ENCODE data around the gene NDUFB10. TPM values are rescaled to one million over a fixed set of nuclear protein-coding genes. Genes with fewer than 3 reads are reported as not detected.
A peak's percentile ranks its signal among the peaks of the same experiment; 100 is the strongest.

Gene NDUFB10
- total RNA-seq, 1 experiment from 2014 or later: 190 TPM

DNA sequence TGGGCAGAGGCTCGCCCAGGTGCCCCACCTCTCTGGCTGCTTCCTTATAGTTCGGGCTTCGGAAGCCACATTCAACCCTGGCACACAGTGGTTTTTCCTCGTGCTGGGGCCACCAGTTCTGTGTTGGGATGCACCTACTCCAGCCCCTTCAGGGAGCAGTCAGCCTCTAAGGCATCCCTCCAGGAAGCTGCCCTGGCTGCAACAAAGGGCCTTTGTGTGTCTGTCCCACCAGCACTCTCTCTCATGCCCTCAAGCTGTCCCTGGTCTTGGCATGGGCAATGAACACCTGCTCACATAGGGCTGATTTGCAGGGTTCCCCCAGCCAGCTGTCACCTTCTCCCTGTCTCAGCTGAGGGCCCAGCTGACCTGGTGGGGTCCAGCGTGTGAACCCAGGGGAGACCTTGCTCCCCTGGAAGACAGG is 22.7 kb downstream of the NDUFB10 start:
- H3K4me2 ChIP-seq: peak overlapping the region; percentile 99
- POLR2A ChIA-PET (ENCODE audit: unreplicated experiment): interaction anchor here (0.6 kb wide), 2 partner anchors 68 to 159 kb away, joined by 5 to 12 read pairs; no protein-coding TSS in a partner anchor
- no TSS peak for BruUV-seq (replicated peaks)
- H3K27ac ChIP-seq: no peak overlapping the region
- no peaks in the 10 kb centered on the region for H3K9me2 ChIP-seq (ENCODE audit: insufficient read depth)
- no peaks in the 10 kb centered on the region for H3K27me3 ChIP-seq (ENCODE audit: insufficient read depth, low read depth)
- CTCF ChIA-PET: interaction anchor here (0.6 to 1.5 kb wide), 2 partner anchors 159 to 177 kb away, joined by 3 to 13 read pairs; no protein-coding TSS in a partner anchor
- H4K20me1 ChIP-seq (ENCODE audit: insufficient read depth): 0 out of 2 replicates have a peak, but pooled peaks cover 5% of the 10 kb centered on the region
- intact Hi-C loops (cut with micrococcal nuclease; ENCODE audit: unreplicated experiment): loop anchor here (5.0 kb wide), 2 partner anchors 65 to 160 kb away; partner anchors contain the start of genes NTHL1 and TSC2
- TF ChIP-seq, protein P1, sequence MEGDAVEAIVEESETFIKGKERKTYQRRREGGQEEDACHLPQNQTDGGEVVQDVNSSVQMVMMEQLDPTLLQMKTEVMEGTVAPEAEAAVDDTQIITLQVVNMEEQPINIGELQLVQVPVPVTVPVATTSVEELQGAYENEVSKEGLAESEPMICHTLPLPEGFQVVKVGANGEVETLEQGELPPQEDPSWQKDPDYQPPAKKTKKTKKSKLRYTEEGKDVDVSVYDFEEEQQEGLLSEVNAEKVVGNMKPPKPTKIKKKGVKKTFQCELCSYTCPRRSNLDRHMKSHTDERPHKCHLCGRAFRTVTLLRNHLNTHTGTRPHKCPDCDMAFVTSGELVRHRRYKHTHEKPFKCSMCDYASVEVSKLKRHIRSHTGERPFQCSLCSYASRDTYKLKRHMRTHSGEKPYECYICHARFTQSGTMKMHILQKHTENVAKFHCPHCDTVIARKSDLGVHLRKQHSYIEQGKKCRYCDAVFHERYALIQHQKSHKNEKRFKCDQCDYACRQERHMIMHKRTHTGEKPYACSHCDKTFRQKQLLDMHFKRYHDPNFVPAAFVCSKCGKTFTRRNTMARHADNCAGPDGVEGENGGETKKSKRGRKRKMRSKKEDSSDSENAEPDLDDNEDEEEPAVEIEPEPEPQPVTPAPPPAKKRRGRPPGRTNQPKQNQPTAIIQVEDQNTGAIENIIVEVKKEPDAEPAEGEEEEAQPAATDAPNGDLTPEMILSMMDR (conservative IDR thresholded peaks at IDR 0.05): no peak
- TF ChIP-seq EZH2 (IDR thresholded peaks at IDR 0.05; ENCODE audit: low read depth): no peak
- H3K4me1 ChIP-seq (replicated peaks; ENCODE audit: insufficient read depth): peaks cover 66% of the 10 kb centered on the region
- peaks cover 17% of the 10 kb centered on the region for H3K79me2 ChIP-seq (ENCODE audit: low read depth)
- peaks cover 63% of the 10 kb centered on the region for H3F3A ChIP-seq (ENCODE audit: insufficient read depth, low read depth)
- H2AFZ ChIP-seq: no peak overlapping the region
- peaks cover 3% of the 10 kb centered on the region; the same call in 1 of the 2 replicates for H3K36me3 ChIP-seq (ENCODE audit: low read depth)
- no peak overlapping the region for H3K4me3 ChIP-seq
- no peaks in the 10 kb centered on the region for H3K9me3 ChIP-seq (ENCODE audit: insufficient read depth, low read depth)
- DNase-seq: peak; percentile 62 to 85

DNA sequence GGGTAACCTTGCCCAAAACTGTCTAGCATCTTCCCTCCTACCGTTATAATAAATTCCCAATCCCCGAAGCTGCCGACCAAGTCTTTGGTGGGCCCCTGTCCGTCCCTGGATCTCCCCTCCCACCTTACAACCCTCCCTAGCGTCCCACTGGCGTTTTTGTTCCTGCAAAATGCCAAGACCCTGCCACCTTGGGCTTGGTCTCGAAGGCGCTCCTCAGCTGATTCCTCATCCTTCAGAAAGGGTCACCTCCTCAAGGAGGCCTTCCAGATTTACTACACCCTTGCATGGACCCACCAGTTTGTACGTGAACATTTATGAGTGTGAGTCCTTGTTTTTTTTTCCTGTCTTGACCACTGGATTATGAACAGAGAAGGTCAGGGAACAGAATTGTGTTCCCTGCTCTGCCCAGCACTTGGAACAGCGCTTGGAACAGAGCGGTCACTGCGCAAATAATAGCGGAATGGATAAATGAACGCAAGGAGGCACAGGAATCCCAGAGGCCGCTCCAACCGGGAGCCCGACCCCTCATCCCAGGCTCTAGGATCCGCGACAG is 23.7 kb downstream of the NDUFB10 start:
- intact Hi-C loops (cut with micrococcal nuclease; ENCODE audit: unreplicated experiment): loop anchor here (5.0 kb wide), 2 partner anchors 64 to 159 kb away; partner anchors contain the start of genes NTHL1 and TSC2
- Histone ChIP-seq H3K36me3 (ENCODE audit: low read depth) (no peaks in the 10 kb centered on the region; the same call in 1 of the 2 replicates), H3K27ac (no peak overlapping the region), H3K4me2 (peak overlapping the region; percentile 93), H2AFZ (peak overlapping the region; percentile 81; the same call in 1 of the 2 replicates), H3K27me3 (ENCODE audit: insufficient read depth, low read depth) (no peaks in the 10 kb centered on the region), H3K9me2 (ENCODE audit: insufficient read depth) (no peaks in the 10 kb centered on the region), H3K9me3 (ENCODE audit: insufficient read depth, low read depth) (no peaks in the 10 kb centered on the region), H3F3A (ENCODE audit: insufficient read depth, low read depth) (peaks cover 66% of the 10 kb centered on the region), H3K79me2 (ENCODE audit: low read depth) (peaks cover 17% of the 10 kb centered on the region), H3K4me3 (peak overlapping the region; percentile 93; the same call in 1 of the 2 replicates), H4K20me1 (ENCODE audit: insufficient read depth) (0 out of 2 replicates have a peak, but pooled peaks cover 5% of the 10 kb centered on the region), H3K4me1 (replicated peaks; ENCODE audit: insufficient read depth) (peaks cover 66% of the 10 kb centered on the region)
- no TSS peak for BruUV-seq (replicated peaks)
- CTCF ChIA-PET: interaction anchor here (1.5 kb wide), 1 partner anchor 157 kb away, joined by 3 read pairs; no protein-coding TSS in a partner anchor
- TF ChIP-seq, protein P1 (conservative IDR thresholded peaks at IDR 0.05): no peak
- TF ChIP-seq EZH2 (IDR thresholded peaks at IDR 0.05; ENCODE audit: low read depth): no peak
- DNase-seq: no peak
- POLR2A ChIA-PET (ENCODE audit: unreplicated experiment): no interaction called here

DNA sequence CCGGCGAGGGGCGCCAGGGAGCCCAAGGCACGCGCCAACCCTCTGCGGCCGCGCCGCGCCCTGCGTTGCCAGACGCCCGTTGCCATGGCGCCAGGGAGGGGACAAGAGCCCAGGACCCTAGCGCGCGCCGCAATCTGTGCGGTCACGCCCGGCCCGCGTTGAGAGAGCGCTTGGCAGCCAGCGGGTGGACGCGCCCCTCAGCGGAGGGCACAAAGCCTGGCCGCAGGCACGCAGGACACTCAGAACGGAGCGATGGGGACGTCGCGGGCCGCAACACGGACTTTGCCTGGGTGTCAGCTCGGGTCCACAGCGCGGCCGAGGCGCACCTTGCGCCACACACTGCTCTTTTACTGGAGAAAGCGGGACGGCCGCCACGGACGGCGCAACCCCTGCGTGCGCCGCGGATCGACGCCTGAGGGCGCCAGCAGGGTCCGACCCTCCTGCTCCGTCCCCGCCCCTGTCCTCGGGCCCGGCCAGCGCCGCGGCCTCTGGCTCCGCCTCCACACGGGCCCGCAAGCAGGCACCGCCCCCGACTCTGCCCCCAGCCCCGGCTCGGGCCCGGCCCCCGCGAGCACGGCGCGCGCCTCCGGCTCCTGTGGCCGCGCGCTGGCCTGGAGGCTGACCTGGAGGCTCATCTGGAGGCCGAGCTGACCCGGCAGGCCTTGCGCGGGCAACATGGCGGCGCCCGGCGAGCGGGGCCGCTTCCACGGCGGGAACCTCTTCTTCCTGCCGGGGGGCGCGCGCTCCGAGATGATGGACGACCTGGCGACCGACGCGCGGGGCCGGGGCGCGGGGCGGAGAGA is 24.4 kb downstream of the NDUFB10 start, which contains the start of gene GFER:
TSS of gene GFER (plus strand) at position 650 of the 803 bp plus-strand sequence. CDS start at position 676, 26 bp downstream.
- intact Hi-C loops (cut with micrococcal nuclease; ENCODE audit: unreplicated experiment): loop anchor here (2.0 to 5.0 kb wide), 3 partner anchors 25 to 159 kb away; partner anchors contain the start of genes NTHL1, TSC2 and ZNF598
- BruUV-seq (replicated peaks): no TSS peak
- Histone ChIP-seq H3K27me3 (ENCODE audit: insufficient read depth, low read depth) (no peaks in the 10 kb centered on the region), H3K27ac (no peak within 1 kb of the TSS), H3F3A (ENCODE audit: insufficient read depth, low read depth) (peaks cover 66% of the 10 kb centered on the region), H3K9me2 (ENCODE audit: insufficient read depth) (no peaks in the 10 kb centered on the region), H4K20me1 (ENCODE audit: insufficient read depth) (0 out of 2 replicates have a peak, but pooled peaks cover 2% of the 10 kb centered on the region), H3K36me3 (ENCODE audit: low read depth) (no peaks in the 10 kb centered on the region; the same call in 1 of the 2 replicates), H3K4me1 (replicated peaks; ENCODE audit: insufficient read depth) (peaks cover 67% of the 10 kb centered on the region), H3K4me2 (peak within 1 kb of the TSS; percentile 93), H3K9me3 (ENCODE audit: insufficient read depth, low read depth) (no peaks in the 10 kb centered on the region), H3K4me3 (peak within 1 kb of the TSS; percentile 93), H3K79me2 (ENCODE audit: low read depth) (peaks cover 17% of the 10 kb centered on the region), H2AFZ (peak within 1 kb of the TSS; percentile 83)
- TF ChIP-seq EZH2 (IDR thresholded peaks at IDR 0.05; ENCODE audit: low read depth): no peak
- TF ChIP-seq, protein P1 (conservative IDR thresholded peaks at IDR 0.05): no peak; the same call in 1 of the 2 replicates
- CTCF ChIA-PET: no interaction called here
- peak; percentile 73 to 98 for DNase-seq
- POLR2A ChIA-PET (ENCODE audit: unreplicated experiment): interaction anchor here (0.6 to 0.7 kb wide), 3 partner anchors 27 to 172 kb away, joined by 3 to 5 read pairs (median 3); partner anchors contain the start of gene TRAF7
